Dermis microvascular lymphatic vessel endothelial cell (primary cell): ENCODE data around the gene RNF207. TPM values are rescaled to one million over a fixed set of nuclear protein-coding genes. Genes with fewer than 3 reads are reported as not detected.

ENCODE experiments used
- DNase-seq, 2 donors: peaks; one replicate each; pipeline versions ENCODE4 v3.0.0 to v3.0.0-alpha.2; 2010; ENCODE audit warnings: low read depth in 2 of 2
- total RNA-seq: library from RNA; depleted of rRNA; stranded (reverse); fragments of >200 nt; gene quantifications from 2 replicates; pipeline ENCODE4 v1.2.1, GENCODE V29; 2014

The RNF207 gene
- total RNA-seq, 1 donor from 2014 or later: 3.3 TPM

- DNase-seq: no peak
Observed at GRCh38 chr1:6248161-6248776, 42.4 kb downstream of the RNF207 start.

- no peak for DNase-seq
Observed at GRCh38 chr1:6248932-6249738, 43.2 kb downstream of the RNF207 start.

- DNase-seq: no peak
Observed at GRCh38 chr1:6249739-6250689, 44.1 kb downstream of the RNF207 start.

- no peak for DNase-seq
Observed at GRCh38 chr1:6251233-6251632, 45.3 kb downstream of the RNF207 start.

GRCh38 chr1:6251681-6252373, 45.9 kb downstream of the RNF207 start:
- no peak for DNase-seq

GRCh38 chr1:6252374-6252710, 46.4 kb downstream of the RNF207 start:
- DNase-seq: no peak

GRCh38 chr1:6253380-6253779, 47.5 kb downstream of the RNF207 start:
- no peak for DNase-seq

GRCh38 chr1:6254691-6255090, 48.8 kb downstream of the RNF207 start:
- no peak for DNase-seq

GRCh38 chr1:6256645-6257044, 50.7 kb downstream of the RNF207 start:
- DNase-seq: no peak

- no peak for DNase-seq
Observed at GRCh38 chr1:6257541-6258069, 51.7 kb downstream of the RNF207 start.

- DNase-seq: no peak
Observed at GRCh38 chr1:6258675-6259074, 52.8 kb downstream of the RNF207 start.

GRCh38 chr1:6259491-6260362, 53.8 kb downstream of the RNF207 start:
- DNase-seq: peak; percentile 24 to 67

- peak in 1 of 2 donors; percentile 29 for DNase-seq
Observed at GRCh38 chr1:6260433-6260934, 54.6 kb downstream of the RNF207 start.

GRCh38 chr1:6260961-6261614, 55.2 kb downstream of the RNF207 start, which contains the start of gene GPR153:
TSS of gene GPR153 (minus strand) at chr1:6261098. CDS start at chr1:6254905, 6,193 bp downstream.
- DNase-seq: peak in 1 of 2 donors; percentile 55

GRCh38 chr1:6261615-6261995, 55.7 kb downstream of the RNF207 start:
- DNase-seq: no peak

- no peak for DNase-seq
Observed at GRCh38 chr1:6262555-6263420, 56.9 kb downstream of the RNF207 start.

- no peak for DNase-seq
Observed at GRCh38 chr1:6263716-6264115, 57.8 kb downstream of the RNF207 start.

GRCh38 chr1:6265151-6265550, 59.2 kb downstream of the RNF207 start:
- DNase-seq: no peak
